Kidney (tissue), 14 donors: ENCODE results near the gene RPA1. TPM values are rescaled to one million over a fixed set of nuclear protein-coding genes. Genes with fewer than 3 reads are reported as not detected.

ENCODE experiments used
- DNase-seq, 5 donors: peaks; one replicate each; pipeline ENCODE4 v3.0.0-alpha.2; 2013 to 2020
- FAIRE-seq: peaks from 2 replicates; lab custom pipeline; 2012; peaks lifted over from hg19 to GRCh38; lab: Jason Lieb, UNC
- H3K27ac ChIP-seq, 2 donors: one replicate each; pipeline ENCODE4 v1.7.0; 2013; ENCODE audit warnings: low read depth in 2 of 2, low read length in 2 of 2, inconsistent platforms in 1 of 2
- H3K27me3 ChIP-seq: one replicate; pipeline ENCODE4 v1.7.1; 2013; ENCODE audit warnings: low read length, inconsistent platforms; ENCODE audit not compliant: control insufficient read depth, insufficient read depth
- H3K36me3 ChIP-seq, 3 donors: one replicate each; pipeline versions ENCODE4 v1.7.0 to v1.7.1; 2013; ENCODE audit warnings: low read length in 3 of 3, control low read depth in 1 of 3, inconsistent platforms in 1 of 3; ENCODE audit not compliant: insufficient read depth in 3 of 3, control insufficient read depth in 2 of 3
- H3K4me1 ChIP-seq, 3 donors: one replicate each; pipeline versions ENCODE4 v1.7.0 to v1.7.1; 2013; ENCODE audit warnings: low read length in 3 of 3, inconsistent platforms in 1 of 3, low read depth in 1 of 3; ENCODE audit not compliant: control insufficient read depth in 2 of 3, insufficient read depth in 2 of 3
- H3K4me3 ChIP-seq, 3 donors: one replicate each; pipeline versions ENCODE4 v1.7.0 to v1.8.1; 2013; ENCODE audit warnings: low read length in 3 of 3, control low read depth in 1 of 3, inconsistent platforms in 1 of 3
- H3K9ac ChIP-seq, 3 donors: one replicate each; pipeline versions ENCODE4 v1.7.0 to v1.7.1; 2013; ENCODE audit warnings: low read length in 3 of 3, control low read depth in 1 of 3, inconsistent platforms in 1 of 3
- H3K9me3 ChIP-seq, 3 donors: one replicate each; pipeline versions ENCODE4 v1.7.0 to v1.7.1; 2013; ENCODE audit warnings: low read length in 3 of 3, control low read depth in 1 of 3, inconsistent platforms in 1 of 3; ENCODE audit not compliant: control insufficient read depth in 2 of 3, insufficient read depth in 1 of 3
- intact Hi-C: fragments of 100-400 bp; cut with DNase I; formaldehyde crosslinking; loops from one replicate; pipeline ENCODE4 v1.11.1; 2022
- polyA plus RNA-seq: library from polyadenylated mRNA; stranded (reverse); fragments of 350-450 nt; fragmentation: Illumina TruSeq; extraction: RNeasy Lipid Tissue Mini Kit (QIAGEN cat#74804); gene quantifications from one replicate; pipeline ENCODE4 v1.2.3, GENCODE V29; 2014; ENCODE audit warnings: low read depth, low replicate concordance; ENCODE audit not compliant: insufficient read depth
- total RNA-seq: library from RNA; stranded (reverse); fragmentation: NEBNext Ultra II Directional; extraction: Animal tissue kit (Norgen Biotek cat#: 25700); gene quantifications from one replicate; pipeline ENCODE4 v1.2.1, GENCODE V29; 2021
- TF ChIP-seq, protein P1 (sequence below): IDR thresholded peaks from 3 replicates; pipeline ENCODE4 v1.5.1; 2012; ENCODE audit warnings: mild to moderate bottlenecking, moderate library complexity, borderline replicate concordance; ENCODE audit not compliant: insufficient read depth; ENCODE audit errors: extremely low read depth
- donor health status: control.
- donor health status: control.
- donor health status: control.
- donor health status: control.
- donor health status: control.
- donor health status: DM: yes; HTN: yes; CAD: no.
- donor health status: Normal renal cell carcinoma (clear cell type).

RPA1 gene
- total and polyA plus RNA-seq, 2 donors from 2014 or later, result 26.1 to 89.0 TPM

- DNase-seq (peak in 1 of 5 donors; percentile 13), FAIRE-seq (no peak)
- H3K9ac ChIP-seq, result no peak overlapping the region
- TF ChIP-seq, protein P1, sequence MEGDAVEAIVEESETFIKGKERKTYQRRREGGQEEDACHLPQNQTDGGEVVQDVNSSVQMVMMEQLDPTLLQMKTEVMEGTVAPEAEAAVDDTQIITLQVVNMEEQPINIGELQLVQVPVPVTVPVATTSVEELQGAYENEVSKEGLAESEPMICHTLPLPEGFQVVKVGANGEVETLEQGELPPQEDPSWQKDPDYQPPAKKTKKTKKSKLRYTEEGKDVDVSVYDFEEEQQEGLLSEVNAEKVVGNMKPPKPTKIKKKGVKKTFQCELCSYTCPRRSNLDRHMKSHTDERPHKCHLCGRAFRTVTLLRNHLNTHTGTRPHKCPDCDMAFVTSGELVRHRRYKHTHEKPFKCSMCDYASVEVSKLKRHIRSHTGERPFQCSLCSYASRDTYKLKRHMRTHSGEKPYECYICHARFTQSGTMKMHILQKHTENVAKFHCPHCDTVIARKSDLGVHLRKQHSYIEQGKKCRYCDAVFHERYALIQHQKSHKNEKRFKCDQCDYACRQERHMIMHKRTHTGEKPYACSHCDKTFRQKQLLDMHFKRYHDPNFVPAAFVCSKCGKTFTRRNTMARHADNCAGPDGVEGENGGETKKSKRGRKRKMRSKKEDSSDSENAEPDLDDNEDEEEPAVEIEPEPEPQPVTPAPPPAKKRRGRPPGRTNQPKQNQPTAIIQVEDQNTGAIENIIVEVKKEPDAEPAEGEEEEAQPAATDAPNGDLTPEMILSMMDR, result no peak
- peaks cover 0 to 12% (median 0%) of the 10 kb centered on the region in 3 donors for H3K36me3 ChIP-seq
- H3K4me1 ChIP-seq, result peaks cover 0 to 22% (median 7%) of the 10 kb centered on the region in 3 donors
- intact Hi-C loops, result no loop called here
- H3K4me3 ChIP-seq, result no peak overlapping the region
- no peaks in the 10 kb centered on the region for H3K27me3 ChIP-seq
- H3K27ac ChIP-seq, result peak overlapping the region in 1 of 2 donors; percentile 9
- no peaks in the 10 kb centered on the region for H3K9me3 ChIP-seq
These were observed 43.1 kb upstream of the RPA1 start for GRCh38 chr17:1786708-1787107.

- peaks cover 0 to 12% (median 0%) of the 10 kb centered on the region in 3 donors for H3K36me3 ChIP-seq
- DNase-seq (peak in 1 of 5 donors; percentile 75), FAIRE-seq (no peak)
- H3K9ac ChIP-seq, result no peak overlapping the region
- no peaks in the 10 kb centered on the region for H3K9me3 ChIP-seq
- TF ChIP-seq, protein P1, result no peak
- intact Hi-C loops, result no loop called here
- no peak overlapping the region for H3K4me3 ChIP-seq
- peaks cover 0 to 20% (median 7%) of the 10 kb centered on the region in 3 donors for H3K4me1 ChIP-seq
- no peaks in the 10 kb centered on the region for H3K27me3 ChIP-seq
- peak overlapping the region; percentile 14 to 21 for H3K27ac ChIP-seq
These were observed 42.4 kb upstream of the RPA1 start for GRCh38 chr17:1787301-1787902.

DNA sequence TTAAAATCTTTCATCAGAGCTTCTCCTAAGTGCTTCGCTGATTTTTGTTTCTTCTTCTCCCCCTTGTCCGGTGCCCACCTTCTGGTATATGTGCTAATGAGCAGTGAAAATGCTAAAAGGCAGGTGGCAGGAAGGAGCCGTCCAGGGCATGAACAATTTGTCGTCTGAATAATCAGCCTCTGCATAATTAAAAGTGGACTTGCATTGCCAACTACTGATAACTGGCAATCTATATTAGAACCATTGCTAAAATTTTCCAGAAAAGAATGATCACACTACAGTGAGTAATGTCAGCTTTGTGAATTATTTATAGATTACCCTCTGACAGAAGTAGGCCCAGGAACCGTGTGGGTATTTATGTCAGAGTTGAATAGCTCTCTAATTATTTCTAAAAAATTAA lies 39.9 kb upstream of the RPA1 start:
- FAIRE-seq, result no peak
- H3K27ac ChIP-seq, result no peak overlapping the region
- intact Hi-C loops, result no loop called here

More for the DNA sequence above, 39.9 kb upstream of the RPA1 start:
- H3K27me3 ChIP-seq, result no peaks in the 10 kb centered on the region
- no peaks in the 10 kb centered on the region for H3K9me3 ChIP-seq
- DNase-seq, result peak in 1 of 5 donors; percentile 2
- TF ChIP-seq, protein P1, result no peak
- H3K4me3 ChIP-seq, result no peak overlapping the region
- peaks cover 0 to 12% (median 0%) of the 10 kb centered on the region in 3 donors for H3K36me3 ChIP-seq
- no peak overlapping the region for H3K9ac ChIP-seq
- peaks cover 0 to 4% (median 0%) of the 10 kb centered on the region in 3 donors for H3K4me1 ChIP-seq
